ENCODE results near the gene MAP10. TPM values are rescaled to one million over a fixed set of nuclear protein-coding genes. Genes with fewer than 3 reads are reported as not detected.

The MAP10 gene
- total and polyA plus RNA-seq, 2 donors (not counting 1 experiment from before 2014, with no cell fraction given), result 0.98 to 2.6 TPM

- Histone ChIP-seq H3K4me3 (replicated peaks in 1 of 4; ENCODE audit: control extremely low read depth in 1 of 4, insufficient read depth in 1 of 4, low read depth in 3 of 4, low read length in 4 of 4) (no peak overlapping the region), H3K36me3 (ENCODE audit: control insufficient read depth, insufficient read depth, low read length) (no peaks in the 10 kb centered on the region), H3K9ac (ENCODE audit: insufficient read depth, low read length) (no peak overlapping the region), H3K27ac (ENCODE audit: insufficient read depth, low read length) (no peak overlapping the region), H3K9me3 (ENCODE audit: control insufficient read depth, insufficient read depth, low read depth, low read length) (no peaks in the 10 kb centered on the region), H4K20me1 (ENCODE audit: control insufficient read depth, extremely low read depth, insufficient read depth, low read length) (no peaks in the 10 kb centered on the region), H3K4me1 (ENCODE audit: control insufficient read depth, extremely low read depth, insufficient read depth, low read length) (no peaks in the 10 kb centered on the region), H3K27me3 (ENCODE audit: control insufficient read depth, insufficient read depth, low read length) (no peaks in the 10 kb centered on the region), H3K4me2 (ENCODE audit: extremely low read depth, insufficient read depth, low read length) (no peak overlapping the region), H3K79me2 (ENCODE audit: control insufficient read depth, insufficient read depth, low read length) (no peaks in the 10 kb centered on the region), H2AFZ (ENCODE audit: low read length) (no peak overlapping the region)
- TF ChIP-seq CTCF (conservative IDR thresholded peaks at IDR 0.05 in 1 of 2, IDR thresholded peaks at IDR 0.05 in 1 of 2; ENCODE audit: low read depth in 1 of 2, low read length in 2 of 2), result no peak
- TF ChIP-seq EZH2 (IDR thresholded peaks at IDR 0.05; ENCODE audit: low read length, missing control alignments), result no peak
- DNase-seq (ENCODE audit: low read depth in 2 of 2), result no peak
Measured at GRCh38 chr1:232813097-232813496, 7.9 kb downstream of the MAP10 start.

- Histone ChIP-seq H3K36me3 (ENCODE audit: control insufficient read depth, insufficient read depth, low read length) (no peaks in the 10 kb centered on the region), H3K4me1 (ENCODE audit: control insufficient read depth, extremely low read depth, insufficient read depth, low read length) (no peaks in the 10 kb centered on the region), H3K79me2 (ENCODE audit: control insufficient read depth, insufficient read depth, low read length) (no peaks in the 10 kb centered on the region), H3K27me3 (ENCODE audit: control insufficient read depth, insufficient read depth, low read length) (no peaks in the 10 kb centered on the region), H2AFZ (ENCODE audit: low read length) (no peak overlapping the region), H3K4me2 (ENCODE audit: extremely low read depth, insufficient read depth, low read length) (no peak overlapping the region), H3K27ac (ENCODE audit: insufficient read depth, low read length) (no peak overlapping the region), H4K20me1 (ENCODE audit: control insufficient read depth, extremely low read depth, insufficient read depth, low read length) (no peaks in the 10 kb centered on the region), H3K9ac (ENCODE audit: insufficient read depth, low read length) (no peak overlapping the region), H3K9me3 (ENCODE audit: control insufficient read depth, insufficient read depth, low read depth, low read length) (no peaks in the 10 kb centered on the region), H3K4me3 (replicated peaks in 1 of 4; ENCODE audit: control extremely low read depth in 1 of 4, insufficient read depth in 1 of 4, low read depth in 3 of 4, low read length in 4 of 4) (no peak overlapping the region)
- TF ChIP-seq CTCF (conservative IDR thresholded peaks at IDR 0.05 in 1 of 2, IDR thresholded peaks at IDR 0.05 in 1 of 2; ENCODE audit: low read depth in 1 of 2, low read length in 2 of 2) (no peak), EZH2 (IDR thresholded peaks at IDR 0.05; ENCODE audit: low read length, missing control alignments) (no peak)
- DNase-seq (ENCODE audit: low read depth in 2 of 2), result no peak
Measured at GRCh38 chr1:232813760-232814159, 8.5 kb downstream of the MAP10 start.

- Histone ChIP-seq H3K9ac (ENCODE audit: insufficient read depth, low read length) (no peak overlapping the region), H3K79me2 (ENCODE audit: control insufficient read depth, insufficient read depth, low read length) (no peaks in the 10 kb centered on the region), H3K4me3 (replicated peaks in 1 of 4; ENCODE audit: control extremely low read depth in 1 of 4, insufficient read depth in 1 of 4, low read depth in 3 of 4, low read length in 4 of 4) (no peak overlapping the region), H3K4me2 (ENCODE audit: extremely low read depth, insufficient read depth, low read length) (no peak overlapping the region), H3K27ac (ENCODE audit: insufficient read depth, low read length) (no peak overlapping the region), H3K9me3 (ENCODE audit: control insufficient read depth, insufficient read depth, low read depth, low read length) (no peaks in the 10 kb centered on the region), H3K27me3 (ENCODE audit: control insufficient read depth, insufficient read depth, low read length) (no peaks in the 10 kb centered on the region), H2AFZ (ENCODE audit: low read length) (no peak overlapping the region), H3K36me3 (ENCODE audit: control insufficient read depth, insufficient read depth, low read length) (no peaks in the 10 kb centered on the region), H3K4me1 (ENCODE audit: control insufficient read depth, extremely low read depth, insufficient read depth, low read length) (no peaks in the 10 kb centered on the region), H4K20me1 (ENCODE audit: control insufficient read depth, extremely low read depth, insufficient read depth, low read length) (no peaks in the 10 kb centered on the region)
- no peak for DNase-seq (ENCODE audit: low read depth in 2 of 2)
- TF ChIP-seq EZH2 (IDR thresholded peaks at IDR 0.05; ENCODE audit: low read length, missing control alignments) (no peak), CTCF (conservative IDR thresholded peaks at IDR 0.05 in 1 of 2, IDR thresholded peaks at IDR 0.05 in 1 of 2; ENCODE audit: low read depth in 1 of 2, low read length in 2 of 2) (no peak)
Measured at GRCh38 chr1:232816324-232816723, 11.1 kb downstream of the MAP10 start.
